ENCODE results near the gene TSHR. TPM values are rescaled to one million over a fixed set of nuclear protein-coding genes. Genes with fewer than 3 reads are reported as not detected.
"Not testable (repeated sequence)": the region's sequence is repeated elsewhere in the genome, so short reads cannot be mapped to it uniquely, and the experiment has no call there.

The TSHR gene
- total RNA-seq, 1 donor from 2014 or later, result not detected

GRCh38 chr14:81007131-81007530 lies 51.7 kb downstream of the TSHR start:
- no peaks in the 10 kb centered on the region for H3K36me3 Mint-ChIP-seq (ENCODE audit: low read depth, unreplicated experiment)
- TF ChIP-seq CTCF (IDR thresholded peaks at IDR 0.05; ENCODE audit: unreplicated experiment), result no peak
- no peak for DNase-seq (ENCODE audit: low spot score)
- H3K27me3 Mint-ChIP-seq (ENCODE audit: unreplicated experiment), result peaks cover 2% of the 10 kb centered on the region
- H3K4me1 Mint-ChIP-seq (ENCODE audit: unreplicated experiment), result no peaks in the 10 kb centered on the region
- H3K27ac Mint-ChIP-seq (ENCODE audit: unreplicated experiment), result no peak overlapping the region
- H3K9me3 Mint-ChIP-seq (ENCODE audit: unreplicated experiment), result no peaks in the 10 kb centered on the region
- H3K4me3 Mint-ChIP-seq (ENCODE audit: unreplicated experiment), result no peak overlapping the region

- no peak for DNase-seq (ENCODE audit: low spot score)
- H3K36me3 Mint-ChIP-seq (ENCODE audit: low read depth, unreplicated experiment), result no peaks in the 10 kb centered on the region
- TF ChIP-seq CTCF (IDR thresholded peaks at IDR 0.05; ENCODE audit: unreplicated experiment), result no peak
Measured at GRCh38 chr14:81009346-81009745, 53.9 kb downstream of the TSHR start.

GRCh38 chr14:81018251-81018650 lies 62.8 kb downstream of the TSHR start:
- TF ChIP-seq CTCF (IDR thresholded peaks at IDR 0.05; ENCODE audit: unreplicated experiment), result no peak
- H3K9me3 Mint-ChIP-seq (ENCODE audit: unreplicated experiment), result no peaks in the 10 kb centered on the region
- H3K4me3 Mint-ChIP-seq (ENCODE audit: unreplicated experiment), result no peak overlapping the region
- H3K27ac Mint-ChIP-seq (ENCODE audit: unreplicated experiment), result no peak overlapping the region
- H3K4me1 Mint-ChIP-seq (ENCODE audit: unreplicated experiment), result no peaks in the 10 kb centered on the region
- DNase-seq (ENCODE audit: low spot score), result no peak
- H3K36me3 Mint-ChIP-seq (ENCODE audit: low read depth, unreplicated experiment), result no peaks in the 10 kb centered on the region
- H3K27me3 Mint-ChIP-seq (ENCODE audit: unreplicated experiment), result no peaks in the 10 kb centered on the region

More at GRCh38 chr14:81009346-81009745, 53.9 kb downstream of the TSHR start:
- Mint-ChIP-seq H3K27me3 (ENCODE audit: unreplicated experiment) (no peaks in the 10 kb centered on the region), H3K9me3 (ENCODE audit: unreplicated experiment) (no peaks in the 10 kb centered on the region), H3K4me3 (ENCODE audit: unreplicated experiment) (no peak overlapping the region), H3K4me1 (ENCODE audit: unreplicated experiment) (no peaks in the 10 kb centered on the region), H3K27ac (ENCODE audit: unreplicated experiment) (no peak overlapping the region)

- Mint-ChIP-seq H3K36me3 (ENCODE audit: low read depth, unreplicated experiment) (no peaks in the 10 kb centered on the region), H3K4me1 (ENCODE audit: unreplicated experiment) (no peaks in the 10 kb centered on the region), H3K27me3 (ENCODE audit: unreplicated experiment) (no peaks in the 10 kb centered on the region), H3K27ac (ENCODE audit: unreplicated experiment) (no peak overlapping the region), H3K9me3 (ENCODE audit: unreplicated experiment) (no peaks in the 10 kb centered on the region), H3K4me3 (ENCODE audit: unreplicated experiment) (no peak overlapping the region)
- DNase-seq (ENCODE audit: low spot score), result no peak
- TF ChIP-seq CTCF (IDR thresholded peaks at IDR 0.05; ENCODE audit: unreplicated experiment), result no peak
Measured at GRCh38 chr14:81018684-81019083, 63.3 kb downstream of the TSHR start.

GRCh38 chr14:81019113-81019512 lies 63.7 kb downstream of the TSHR start:
- H3K27me3 Mint-ChIP-seq (ENCODE audit: unreplicated experiment); H3K9me3 Mint-ChIP-seq (ENCODE audit: unreplicated experiment); H3K4me1 Mint-ChIP-seq (ENCODE audit: unreplicated experiment); H3K36me3 Mint-ChIP-seq (ENCODE audit: low read depth, unreplicated experiment); H3K4me3 Mint-ChIP-seq (ENCODE audit: unreplicated experiment); H3K27ac Mint-ChIP-seq (ENCODE audit: unreplicated experiment); DNase-seq (ENCODE audit: low spot score): not testable (repeated sequence)
